ENCODE measurements around the gene KCNQ1OT1. TPM values are rescaled to one million over a fixed set of nuclear protein-coding genes. Genes with fewer than 3 reads are reported as not detected.

The KCNQ1OT1 gene
- total and polyA plus RNA-seq, 9 of the 15 experiments (the other 6 are each of a cell fraction or from before 2014, with no cell fraction given): 0.04 to 2.3 (median 0.74) TPM

- peaks cover 2% of the 10 kb centered on the region; the same call in 1 of the 2 replicates for H4K20me1 ChIP-seq (replicated peaks; ENCODE audit: control insufficient read depth, insufficient read depth, low read length)
- H3K4me3 ChIP-seq: no peak overlapping the region
- 36% methylated on average over 10 of the region's 11 CpGs for WGBS (ENCODE audit: insufficient coverage, low coverage, missing lambda C conversion rate)
- H3K79me2 ChIP-seq (ENCODE audit: control insufficient read depth, insufficient read depth, low read length): no peaks in the 10 kb centered on the region
- no peaks in the 10 kb centered on the region for H3K9me1 ChIP-seq (ENCODE audit: control insufficient read depth, insufficient read depth, low read length)
- ChIA-PET CTCF (ENCODE audit: low intra/inter-chr PET ratio) (no interaction called here), POLR2A (interaction anchor here (0.6 kb wide), 1 partner anchor 173 kb away, joined by 4 read pairs; no protein-coding TSS in a partner anchor)
- in situ Hi-C loops (cut with MboI) (no loop called here), intact Hi-C loops (cut with micrococcal nuclease) (no loop called here)
- H3K4me1 ChIP-seq (replicated peaks in 1 of 2; ENCODE audit: control insufficient read depth in 2 of 2, insufficient read depth in 2 of 2, low read length in 2 of 2): peaks cover 4 to 18% of the 10 kb centered on the region in 2 experiments; a peak in 3 of 5 replicates
- no peak overlapping the region; a peak in 1 of 4 replicates for H3K9ac ChIP-seq (ENCODE audit: insufficient read depth in 1 of 2, low read depth in 2 of 2, low read length in 2 of 2)
- no peak overlapping the region for H2AFZ ChIP-seq (ENCODE audit: low read depth, low read length)
- no peaks in the 10 kb centered on the region for H3K9me3 ChIP-seq (replicated peaks; ENCODE audit: control insufficient read depth, insufficient read depth, low read depth, low read length)
- no peak overlapping the region for H3K4me2 ChIP-seq (ENCODE audit: insufficient read depth, low read length)
- H3K36me3 ChIP-seq (ENCODE audit: control insufficient read depth, insufficient read depth, low read length): no peaks in the 10 kb centered on the region
- ATAC-seq: no peak
- DNase-seq (ENCODE audit: extremely low read depth in 1 of 4, low spot score in 3 of 4): no peak
- no peak overlapping the region for H3K27ac ChIP-seq (ENCODE audit: extremely low read depth, low read depth, low read length)
- TF ChIP-seq, protein P1, sequence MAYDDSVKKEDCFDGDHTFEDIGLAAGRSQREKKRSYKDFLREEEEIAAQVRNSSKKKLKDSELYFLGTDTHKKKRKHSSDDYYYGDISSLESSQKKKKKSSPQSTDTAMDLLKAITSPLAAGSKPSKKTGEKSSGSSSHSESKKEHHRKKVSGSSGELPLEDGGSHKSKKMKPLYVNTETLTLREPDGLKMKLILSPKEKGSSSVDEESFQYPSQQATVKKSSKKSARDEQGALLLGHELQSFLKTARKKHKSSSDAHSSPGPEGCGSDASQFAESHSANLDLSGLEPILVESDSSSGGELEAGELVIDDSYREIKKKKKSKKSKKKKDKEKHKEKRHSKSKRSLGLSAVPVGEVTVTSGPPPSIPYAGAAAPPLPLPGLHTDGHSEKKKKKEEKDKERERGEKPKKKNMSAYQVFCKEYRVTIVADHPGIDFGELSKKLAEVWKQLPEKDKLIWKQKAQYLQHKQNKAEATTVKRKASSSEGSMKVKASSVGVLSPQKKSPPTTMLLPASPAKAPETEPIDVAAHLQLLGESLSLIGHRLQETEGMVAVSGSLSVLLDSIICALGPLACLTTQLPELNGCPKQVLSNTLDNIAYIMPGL (CRISPR knock-in tag; IDR thresholded peaks at IDR 0.05): no peak
- TF ChIP-seq CCAR2 (IDR thresholded peaks at IDR 0.05; ENCODE audit: low read depth, low read length) (no peak), ZNF212 (CRISPR knock-in tag; IDR thresholded peaks at IDR 0.05) (no peak), SRSF9 (IDR thresholded peaks at IDR 0.05; ENCODE audit: borderline replicate concordance, low read depth, low read length) (no peak), MCM3 (IDR thresholded peaks at IDR 0.05) (no peak), RFX7 (CRISPR knock-in tag; IDR thresholded peaks at IDR 0.05) (no peak), EZH2 (IDR thresholded peaks at IDR 0.05; ENCODE audit: borderline replicate concordance, low read depth, low read length) (no peak), NR2C2 (CRISPR knock-in tag; IDR thresholded peaks at IDR 0.05) (no peak), NR2C2 (tag; IDR thresholded peaks at IDR 0.05) (no peak), NCOA4 (IDR thresholded peaks at IDR 0.05; ENCODE audit: partially characterized antibody) (no peak), RB1 (IDR thresholded peaks at IDR 0.05; ENCODE audit: low read depth) (no peak), ZNF408 (CRISPR knock-in tag; IDR thresholded peaks at IDR 0.05; ENCODE audit: low read depth) (no peak)
- BruUV-seq (replicated peaks): no TSS peak
- FAIRE-seq: no peak
- H3K27me3 ChIP-seq (ENCODE audit: control insufficient read depth in 2 of 2, insufficient read depth in 2 of 2, low read length in 2 of 2): peaks cover 2 to 50% of the 10 kb centered on the region in 2 experiments; a peak in 4 of 5 replicates
Observed at GRCh38 chr11:2718817-2719438, 19.1 kb upstream of the KCNQ1OT1 start.
